HG03064 (cell line): Measurements from ENCODE around the gene ZMYND15.

Experiments used
- ATAC-seq: cut with Tn5 transposase; IDR thresholded peaks from one replicate; pipeline ENCODE4 v1.9.1; 2021; ENCODE audit warnings: low read depth; ENCODE audit not compliant: unreplicated experiment

Gene ZMYND15

GRCh38 chr17:4740584-4740983 is 951 bp downstream of the ZMYND15 start:
- ATAC-seq, result no peak

- no peak for ATAC-seq
These were observed 1.9 kb downstream of the ZMYND15 start for GRCh38 chr17:4741544-4741943.

GRCh38 chr17:4742133-4742532 is 2.5 kb downstream of the ZMYND15 start:
- no peak for ATAC-seq

- no peak for ATAC-seq
These were observed 3.0 kb downstream of the ZMYND15 start for GRCh38 chr17:4742629-4743028.

GRCh38 chr17:4743216-4743615 is 3.6 kb downstream of the ZMYND15 start:
- no peak for ATAC-seq

GRCh38 chr17:4743898-4744297 is 4.3 kb downstream of the ZMYND15 start:
- ATAC-seq, result no peak

- ATAC-seq, result no peak
These were observed 5.7 kb downstream of the ZMYND15 start for GRCh38 chr17:4744999-4745969.

GRCh38 chr17:4747847-4748246 is 8.2 kb downstream of the ZMYND15 start:
- ATAC-seq, result no peak

- no peak for ATAC-seq
These were observed 9.1 kb downstream of the ZMYND15 start for GRCh38 chr17:4748686-4749085.

- no peak for ATAC-seq
These were observed 11.0 kb downstream of the ZMYND15 start for GRCh38 chr17:4750606-4751005.

- ATAC-seq, result no peak
These were observed 12.3 kb downstream of the ZMYND15 start for GRCh38 chr17:4751932-4752331.

- no peak for ATAC-seq
These were observed 13.8 kb downstream of the ZMYND15 start for GRCh38 chr17:4753392-4753791.

- ATAC-seq, result no peak
These were observed 20.2 kb downstream of the ZMYND15 start for GRCh38 chr17:4759776-4760236.

GRCh38 chr17:4764595-4764994 is 25.0 kb downstream of the ZMYND15 start:
- ATAC-seq, result no peak

- no peak for ATAC-seq
These were observed 26.6 kb downstream of the ZMYND15 start for GRCh38 chr17:4766201-4766600.

- no peak for ATAC-seq
These were observed 27.1 kb downstream of the ZMYND15 start for GRCh38 chr17:4766723-4767122.

GRCh38 chr17:4768298-4768697 is 28.7 kb downstream of the ZMYND15 start:
- no peak for ATAC-seq

GRCh38 chr17:4769628-4770027 is 30.0 kb downstream of the ZMYND15 start:
- ATAC-seq, result no peak

- no peak for ATAC-seq
These were observed 32.0 kb downstream of the ZMYND15 start, which contains the start of gene TM4SF5 for GRCh38 chr17:4771519-4772234. Gene TM4SF5, plus strand, starts transcription at chr17:4771886. Its CDS starts 37 bp downstream, at chr17:4771923.

- no peak for ATAC-seq
These were observed 32.6 kb downstream of the ZMYND15 start for GRCh38 chr17:4772235-4772613.

GRCh38 chr17:4777969-4778760 is 38.5 kb downstream of the ZMYND15 start:
- no peak for ATAC-seq
